Progenitor cell of endocrine pancreas (in vitro differentiated cells): ENCODE data around the gene LIPG. TPM values are rescaled to one million over a fixed set of nuclear protein-coding genes. Genes with fewer than 3 reads are reported as not detected.

Experiments
- DNase-seq: peaks from one replicate; pipeline ENCODE4 v3.0.0; 2021; ENCODE audit warnings: low spot score; ENCODE audit not compliant: unreplicated experiment
- H3K27ac Mint-ChIP-seq: 2 replicates; pipeline ENCODE4 v1.8.0; 2021; ENCODE audit warnings: mild to moderate bottlenecking, moderate library complexity, mixed read lengths
- H3K27me3 Mint-ChIP-seq: 2 replicates; pipeline ENCODE4 v1.8.0; 2021; ENCODE audit warnings: mixed read lengths
- H3K36me3 Mint-ChIP-seq: 2 replicates; pipeline ENCODE4 v1.8.0; 2022; ENCODE audit warnings: mixed read lengths; ENCODE audit not compliant: insufficient read depth
- H3K4me1 Mint-ChIP-seq: 2 replicates; pipeline ENCODE4 v1.8.0; 2021; ENCODE audit warnings: low read depth, mixed read lengths
- H3K4me3 Mint-ChIP-seq: 2 replicates; pipeline ENCODE4 v1.8.0; 2021; ENCODE audit warnings: low read depth, mild to moderate bottlenecking, moderate library complexity, mixed read lengths
- H3K9me3 Mint-ChIP-seq: 2 replicates; pipeline ENCODE4 v1.8.0; 2021; ENCODE audit warnings: low read depth, mixed read lengths
- CTCF ChIP-seq: fragments of 200-600 bp; sonication (generic); IDR thresholded peaks from one replicate; pipeline ENCODE4 v1.5.0; 2021; ENCODE audit warnings: antibody characterized with exemption, mild to moderate bottlenecking; ENCODE audit not compliant: unreplicated experiment
- total RNA-seq: library from RNA; stranded (reverse); gene quantifications from 2 replicates; pipeline ENCODE4 v1.2.1, GENCODE V29; 2021

LIPG gene
- total RNA-seq, 1 donor from 2014 or later: 34.4 TPM

- Mint-ChIP-seq H3K27me3 (peaks cover 11% of the 10 kb centered on the region), H3K36me3 (no peaks in the 10 kb centered on the region), H3K4me1 (peaks cover 18% of the 10 kb centered on the region), H3K27ac (no peak overlapping the region), H3K9me3 (no peaks in the 10 kb centered on the region), H3K4me3 (no peak overlapping the region)
- no peak for TF ChIP-seq CTCF
- DNase-seq: no peak
Observed at GRCh38 chr18:49648326-49648725, 86.5 kb downstream of the LIPG start.

Other genes starting within 250 kb of the LIPG start
- 81.9 and 82.8 TPM in 2 replicates for gene DYM, start 101.4 kb upstream of the LIPG start, total RNA-seq
- 55.6 and 58.1 TPM in 2 replicates for gene C18orf32, start 74.8 kb upstream of the LIPG start, total RNA-seq
- gene RPL17, start 69.6 kb upstream of the LIPG start, total RNA-seq: 1,835 and 1,920 TPM in 2 replicates